Measurements from ENCODE around the gene ATP5PD.
"Not testable (repeated sequence)": the region's sequence is repeated elsewhere in the genome, so short reads cannot be mapped to it uniquely, and the experiment has no call there.

The ATP5PD gene

GRCh38 chr17:75008373-75008772, 38.4 kb downstream of the ATP5PD start:
- Histone ChIP-seq H3K4me3 (ENCODE audit: low read length in 2 of 2) (no peak overlapping the region), H3K9me3 (ENCODE audit: control insufficient read depth in 2 of 2, low read length in 2 of 2) (no peaks in the 10 kb centered on the region), H3K27ac (ENCODE audit: low read depth in 2 of 2, low read length in 2 of 2) (no peak overlapping the region), H3K9ac (ENCODE audit: low read depth in 1 of 2, low read length in 2 of 2) (no peak overlapping the region), H3K36me3 (ENCODE audit: control insufficient read depth in 2 of 2, insufficient read depth in 2 of 2, low read length in 2 of 2) (no peaks in the 10 kb centered on the region), H3K27me3 (ENCODE audit: control insufficient read depth in 2 of 2, insufficient read depth in 2 of 2, low read length in 2 of 2) (peaks cover 0 to 2% of the 10 kb centered on the region in 2 donors), H3K4me1 (ENCODE audit: control insufficient read depth in 2 of 2, insufficient read depth in 2 of 2, low read length in 2 of 2) (peaks cover 15 to 26% of the 10 kb centered on the region in 2 donors)

GRCh38 chr17:75006653-75007052, 40.1 kb downstream of the ATP5PD start:
- Histone ChIP-seq H3K9me3 (ENCODE audit: control insufficient read depth in 2 of 2, low read length in 2 of 2) (no peaks in the 10 kb centered on the region), H3K9ac (ENCODE audit: low read depth in 1 of 2, low read length in 2 of 2) (no peak overlapping the region), H3K36me3 (ENCODE audit: control insufficient read depth in 2 of 2, insufficient read depth in 2 of 2, low read length in 2 of 2) (peaks cover 3 to 4% of the 10 kb centered on the region in 2 donors), H3K27me3 (ENCODE audit: control insufficient read depth in 2 of 2, insufficient read depth in 2 of 2, low read length in 2 of 2) (peaks cover 0 to 2% of the 10 kb centered on the region in 2 donors), H3K27ac (ENCODE audit: low read depth in 2 of 2, low read length in 2 of 2) (no peak overlapping the region), H3K4me1 (ENCODE audit: control insufficient read depth in 2 of 2, insufficient read depth in 2 of 2, low read length in 2 of 2) (peaks cover 6 to 15% of the 10 kb centered on the region in 2 donors), H3K4me3 (ENCODE audit: low read length in 2 of 2) (no peak overlapping the region)

DNA sequence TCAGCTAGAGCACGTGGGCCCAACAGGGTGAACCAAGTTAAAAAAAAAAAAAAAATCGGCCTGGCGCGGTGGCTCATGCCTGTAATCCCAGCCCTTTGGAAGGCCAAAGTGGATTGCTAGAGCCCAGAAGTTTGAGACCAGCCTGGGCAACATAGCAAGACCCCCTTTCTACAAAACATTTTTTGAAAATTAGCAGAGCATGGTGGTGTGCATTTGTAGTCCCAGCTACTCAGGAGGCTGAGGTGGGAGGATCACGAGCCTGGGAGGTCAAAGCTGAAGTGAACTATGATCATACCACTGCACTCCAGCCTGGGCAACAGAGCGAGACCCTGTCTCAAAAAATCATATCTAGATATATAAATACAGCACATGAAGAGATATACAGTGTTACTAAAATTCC, 40.7 kb downstream of the ATP5PD start:
- H3K27me3 ChIP-seq (ENCODE audit: control insufficient read depth in 2 of 2, insufficient read depth in 2 of 2, low read length in 2 of 2); H3K36me3 ChIP-seq (ENCODE audit: control insufficient read depth in 2 of 2, insufficient read depth in 2 of 2, low read length in 2 of 2); H3K9ac ChIP-seq (ENCODE audit: low read depth in 1 of 2, low read length in 2 of 2); H3K9me3 ChIP-seq (ENCODE audit: control insufficient read depth in 2 of 2, low read length in 2 of 2); H3K4me1 ChIP-seq (ENCODE audit: control insufficient read depth in 2 of 2, insufficient read depth in 2 of 2, low read length in 2 of 2); H3K27ac ChIP-seq (ENCODE audit: low read depth in 2 of 2, low read length in 2 of 2); H3K4me3 ChIP-seq (ENCODE audit: low read length in 2 of 2): not testable (repeated sequence)

DNA sequence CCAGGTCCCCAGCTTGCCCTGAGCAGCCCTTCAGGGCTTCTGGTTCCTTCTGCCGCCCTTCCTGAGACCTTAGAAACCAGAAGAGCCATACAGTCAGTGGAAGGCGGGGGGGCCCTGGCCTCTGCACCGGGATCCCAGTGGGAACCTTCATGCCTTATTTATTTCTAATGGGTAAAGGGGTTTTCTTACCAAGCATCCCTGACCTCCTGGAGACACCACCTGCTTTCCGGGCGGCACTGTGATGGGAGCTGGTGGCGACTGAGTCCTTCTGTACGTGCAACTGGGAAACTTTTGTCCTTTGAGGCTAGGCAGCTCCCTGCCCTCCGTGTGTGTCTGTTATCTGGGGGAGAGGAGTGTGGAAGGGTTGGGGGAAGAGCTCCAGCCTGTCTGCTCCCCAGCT, 41.5 kb downstream of the ATP5PD start:
- H3K9me3 ChIP-seq (ENCODE audit: control insufficient read depth in 2 of 2, low read length in 2 of 2), result no peaks in the 10 kb centered on the region
- H3K27ac ChIP-seq (ENCODE audit: low read depth in 2 of 2, low read length in 2 of 2), result no peak overlapping the region
- peaks cover 0 to 7% of the 10 kb centered on the region in 2 donors for H3K4me1 ChIP-seq (ENCODE audit: control insufficient read depth in 2 of 2, insufficient read depth in 2 of 2, low read length in 2 of 2)
- no peak overlapping the region for H3K9ac ChIP-seq (ENCODE audit: low read depth in 1 of 2, low read length in 2 of 2)
- no peak overlapping the region for H3K4me3 ChIP-seq (ENCODE audit: low read length in 2 of 2)
- peaks cover 0 to 2% of the 10 kb centered on the region in 2 donors for H3K27me3 ChIP-seq (ENCODE audit: control insufficient read depth in 2 of 2, insufficient read depth in 2 of 2, low read length in 2 of 2)
- peaks cover 3 to 4% of the 10 kb centered on the region in 2 donors for H3K36me3 ChIP-seq (ENCODE audit: control insufficient read depth in 2 of 2, insufficient read depth in 2 of 2, low read length in 2 of 2)

GRCh38 chr17:75004371-75004770, 42.4 kb downstream of the ATP5PD start:
- no peak overlapping the region for H3K27ac ChIP-seq (ENCODE audit: low read depth in 2 of 2, low read length in 2 of 2)
- H3K4me3 ChIP-seq (ENCODE audit: low read length in 2 of 2), result no peak overlapping the region
- H3K27me3 ChIP-seq (ENCODE audit: control insufficient read depth in 2 of 2, insufficient read depth in 2 of 2, low read length in 2 of 2), result peaks cover 0 to 2% of the 10 kb centered on the region in 2 donors
- peaks cover 0 to 3% of the 10 kb centered on the region in 2 donors for H3K4me1 ChIP-seq (ENCODE audit: control insufficient read depth in 2 of 2, insufficient read depth in 2 of 2, low read length in 2 of 2)
- no peaks in the 10 kb centered on the region for H3K9me3 ChIP-seq (ENCODE audit: control insufficient read depth in 2 of 2, low read length in 2 of 2)
- peaks cover 3 to 4% of the 10 kb centered on the region in 2 donors for H3K36me3 ChIP-seq (ENCODE audit: control insufficient read depth in 2 of 2, insufficient read depth in 2 of 2, low read length in 2 of 2)
- H3K9ac ChIP-seq (ENCODE audit: low read depth in 1 of 2, low read length in 2 of 2), result no peak overlapping the region

DNA sequence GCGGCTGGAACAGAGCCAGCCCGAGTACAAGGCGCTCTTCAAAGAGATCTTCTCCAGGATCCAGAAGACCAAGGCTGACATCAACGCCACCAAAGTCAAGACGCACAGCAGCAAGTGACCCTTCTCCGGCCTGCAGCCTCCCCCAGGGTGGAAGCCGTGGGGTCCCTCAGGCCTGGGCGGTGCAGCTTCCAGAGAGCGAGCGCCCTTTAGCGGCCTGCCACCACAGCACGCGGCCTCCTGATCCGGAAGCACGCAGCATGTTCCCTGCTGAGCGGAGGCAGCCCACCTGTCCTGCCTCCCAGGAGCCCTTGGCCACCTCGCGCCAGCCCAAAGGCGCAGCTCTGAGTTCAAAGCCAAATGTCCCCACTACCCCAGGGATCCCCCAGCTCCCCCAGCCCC, 42.8 kb downstream of the ATP5PD start:
- Histone ChIP-seq H3K27ac (ENCODE audit: low read depth in 2 of 2, low read length in 2 of 2) (no peak overlapping the region), H3K4me1 (ENCODE audit: control insufficient read depth in 2 of 2, insufficient read depth in 2 of 2, low read length in 2 of 2) (peaks cover 0 to under 1% of the 10 kb centered on the region in 2 donors), H3K9me3 (ENCODE audit: control insufficient read depth in 2 of 2, low read length in 2 of 2) (no peaks in the 10 kb centered on the region), H3K4me3 (ENCODE audit: low read length in 2 of 2) (no peak overlapping the region), H3K27me3 (ENCODE audit: control insufficient read depth in 2 of 2, insufficient read depth in 2 of 2, low read length in 2 of 2) (peaks cover 0 to 2% of the 10 kb centered on the region in 2 donors), H3K9ac (ENCODE audit: low read depth in 1 of 2, low read length in 2 of 2) (no peak overlapping the region), H3K36me3 (ENCODE audit: control insufficient read depth in 2 of 2, insufficient read depth in 2 of 2, low read length in 2 of 2) (peaks cover 3 to 4% of the 10 kb centered on the region in 2 donors)

DNA sequence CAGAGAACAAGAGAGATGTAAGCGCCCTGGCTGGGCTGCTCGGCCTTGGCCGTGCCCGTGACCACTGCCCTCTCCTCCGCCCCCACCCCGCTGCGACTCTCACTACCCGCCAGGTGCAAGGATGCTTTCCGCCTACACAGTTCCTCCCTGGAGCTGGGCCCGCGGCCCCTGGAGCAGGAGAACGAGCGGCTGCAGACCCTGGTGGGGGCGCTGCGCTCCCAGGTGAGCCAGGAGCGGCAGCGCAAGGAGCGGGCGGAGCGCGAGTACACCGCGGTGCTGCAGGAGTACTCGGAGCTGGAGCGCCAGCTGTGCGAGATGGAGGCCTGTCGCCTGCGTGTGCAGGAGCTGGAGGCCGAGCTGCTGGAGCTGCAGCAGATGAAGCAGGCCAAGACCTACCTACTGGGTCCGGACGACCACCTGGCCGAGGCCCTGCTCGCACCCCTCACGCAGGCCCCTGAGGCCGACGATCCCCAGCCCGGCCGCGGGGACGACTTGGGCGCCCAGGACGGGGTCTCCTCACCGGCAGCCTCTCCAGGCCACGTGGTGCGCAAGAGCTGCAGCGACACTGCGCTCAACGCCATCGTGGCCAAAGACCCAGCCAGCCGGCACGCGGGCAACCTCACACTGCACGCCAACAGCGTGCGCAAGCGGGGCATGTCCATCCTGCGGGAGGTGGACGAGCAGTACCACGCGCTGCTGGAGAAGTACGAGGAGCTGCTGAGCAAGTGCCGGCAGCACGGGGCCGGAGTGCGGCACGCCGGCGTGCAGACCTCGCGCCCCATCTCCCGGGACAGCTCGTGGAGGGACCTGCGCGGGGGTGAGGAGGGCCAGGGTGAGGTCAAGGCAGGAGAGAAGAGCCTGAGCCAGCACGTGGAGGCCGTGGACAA, 43.5 kb downstream of the ATP5PD start:
- no peak overlapping the region for H3K27ac ChIP-seq (ENCODE audit: low read depth in 2 of 2, low read length in 2 of 2)
- H3K4me3 ChIP-seq (ENCODE audit: low read length in 2 of 2), result no peak overlapping the region
- H3K27me3 ChIP-seq (ENCODE audit: control insufficient read depth in 2 of 2, insufficient read depth in 2 of 2, low read length in 2 of 2), result peaks cover 0 to 2% of the 10 kb centered on the region in 2 donors
- peaks cover 3 to 4% of the 10 kb centered on the region in 2 donors for H3K36me3 ChIP-seq (ENCODE audit: control insufficient read depth in 2 of 2, insufficient read depth in 2 of 2, low read length in 2 of 2)
- H3K9me3 ChIP-seq (ENCODE audit: control insufficient read depth in 2 of 2, low read length in 2 of 2), result no peaks in the 10 kb centered on the region
- H3K9ac ChIP-seq (ENCODE audit: low read depth in 1 of 2, low read length in 2 of 2), result no peak overlapping the region
- H3K4me1 ChIP-seq (ENCODE audit: control insufficient read depth in 2 of 2, insufficient read depth in 2 of 2, low read length in 2 of 2), result no peaks in the 10 kb centered on the region

DNA sequence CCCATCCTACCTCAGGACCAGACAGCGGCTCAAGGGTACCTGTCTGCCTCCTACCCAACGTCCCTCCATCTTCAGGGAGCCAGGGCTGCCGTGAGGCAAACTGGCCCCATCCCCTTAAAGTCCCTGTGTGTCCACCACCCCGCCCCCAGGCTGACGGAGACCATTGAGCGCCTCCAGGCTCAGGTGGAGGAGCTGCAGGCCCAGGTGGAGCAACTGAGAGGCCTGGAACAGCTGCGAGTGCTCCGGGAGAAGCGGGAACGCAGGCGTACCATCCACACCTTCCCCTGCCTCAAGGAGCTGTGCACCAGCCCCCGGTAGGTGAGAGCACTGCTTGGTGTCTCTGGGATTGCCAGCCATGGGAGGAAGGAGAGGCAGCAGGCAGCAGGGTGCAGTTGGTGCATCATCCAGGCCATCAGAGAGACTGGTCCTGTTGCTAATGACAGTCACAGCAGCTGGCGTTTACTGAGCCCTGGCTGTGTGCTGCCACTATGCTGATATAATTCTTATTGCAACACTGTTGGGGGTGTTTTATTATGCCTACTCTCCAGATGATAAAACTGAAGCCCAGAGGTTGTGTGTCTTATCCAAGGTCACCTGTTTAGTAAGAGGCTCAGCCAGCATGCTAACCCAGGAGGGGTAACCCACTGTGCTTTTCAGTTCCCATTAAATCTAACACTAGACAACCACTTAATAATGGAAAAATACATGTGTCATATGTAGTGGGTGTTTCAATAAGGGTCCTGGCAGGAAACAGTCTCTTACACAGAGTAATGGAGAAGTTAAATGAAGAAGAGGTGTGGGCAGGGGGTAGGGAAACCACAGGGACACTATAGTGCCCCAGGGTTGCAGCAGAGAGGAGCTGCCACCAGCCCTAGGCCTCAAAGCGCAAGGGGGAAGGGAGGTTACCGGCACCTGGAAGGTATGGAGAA, 44.6 kb downstream of the ATP5PD start:
- Histone ChIP-seq H3K27ac (ENCODE audit: low read depth in 2 of 2, low read length in 2 of 2) (no peak overlapping the region), H3K4me1 (ENCODE audit: control insufficient read depth in 2 of 2, insufficient read depth in 2 of 2, low read length in 2 of 2) (no peaks in the 10 kb centered on the region), H3K36me3 (ENCODE audit: control insufficient read depth in 2 of 2, insufficient read depth in 2 of 2, low read length in 2 of 2) (peaks cover 3 to 4% of the 10 kb centered on the region in 2 donors), H3K9ac (ENCODE audit: low read depth in 1 of 2, low read length in 2 of 2) (no peak overlapping the region), H3K4me3 (ENCODE audit: low read length in 2 of 2) (no peak overlapping the region), H3K9me3 (ENCODE audit: control insufficient read depth in 2 of 2, low read length in 2 of 2) (no peaks in the 10 kb centered on the region), H3K27me3 (ENCODE audit: control insufficient read depth in 2 of 2, insufficient read depth in 2 of 2, low read length in 2 of 2) (no peaks in the 10 kb centered on the region)

DNA sequence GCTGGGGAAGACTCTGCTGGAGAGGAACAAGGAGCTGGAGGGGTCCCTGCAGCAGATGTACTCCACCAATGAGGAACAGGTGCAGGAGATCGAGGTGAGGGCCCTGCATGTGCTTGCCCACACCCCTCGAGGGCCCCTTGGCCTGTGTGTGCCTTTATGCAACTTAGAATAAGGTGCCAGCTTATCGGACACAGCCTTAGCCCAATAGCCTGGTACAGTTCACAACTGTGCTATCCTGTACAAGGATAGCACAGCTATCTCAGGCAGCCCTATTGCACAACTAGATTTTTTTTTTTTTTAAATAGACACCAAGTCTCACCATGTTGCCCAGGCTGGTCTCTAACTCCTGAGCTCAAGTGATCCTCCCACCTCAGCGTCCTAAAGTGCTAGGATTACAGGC, 47.2 kb downstream of the ATP5PD start:
- Histone ChIP-seq H3K27ac (ENCODE audit: low read depth in 2 of 2, low read length in 2 of 2) (no peak overlapping the region), H3K4me1 (ENCODE audit: control insufficient read depth in 2 of 2, insufficient read depth in 2 of 2, low read length in 2 of 2) (no peaks in the 10 kb centered on the region), H3K9me3 (ENCODE audit: control insufficient read depth in 2 of 2, low read length in 2 of 2) (no peaks in the 10 kb centered on the region), H3K4me3 (ENCODE audit: low read length in 2 of 2) (no peak overlapping the region), H3K27me3 (ENCODE audit: control insufficient read depth in 2 of 2, insufficient read depth in 2 of 2, low read length in 2 of 2) (no peaks in the 10 kb centered on the region), H3K9ac (ENCODE audit: low read depth in 1 of 2, low read length in 2 of 2) (no peak overlapping the region), H3K36me3 (ENCODE audit: control insufficient read depth in 2 of 2, insufficient read depth in 2 of 2, low read length in 2 of 2) (peaks cover 3 to 4% of the 10 kb centered on the region in 2 donors)

GRCh38 chr17:74998783-74999182, 48.0 kb downstream of the ATP5PD start:
- Histone ChIP-seq H3K9me3 (ENCODE audit: control insufficient read depth in 2 of 2, low read length in 2 of 2) (no peaks in the 10 kb centered on the region), H3K27ac (ENCODE audit: low read depth in 2 of 2, low read length in 2 of 2) (no peak overlapping the region), H3K4me1 (ENCODE audit: control insufficient read depth in 2 of 2, insufficient read depth in 2 of 2, low read length in 2 of 2) (no peaks in the 10 kb centered on the region), H3K27me3 (ENCODE audit: control insufficient read depth in 2 of 2, insufficient read depth in 2 of 2, low read length in 2 of 2) (no peaks in the 10 kb centered on the region), H3K36me3 (ENCODE audit: control insufficient read depth in 2 of 2, insufficient read depth in 2 of 2, low read length in 2 of 2) (peaks cover 3 to 4% of the 10 kb centered on the region in 2 donors), H3K9ac (ENCODE audit: low read depth in 1 of 2, low read length in 2 of 2) (no peak overlapping the region), H3K4me3 (ENCODE audit: low read length in 2 of 2) (no peak overlapping the region)
